T-helper 1 cell treated with Interleukin-12 subunit alpha and Interleukin-12 subunit beta and Interleukin-4 antibody, amounts not matched to agents 30 μg/mL and 1 μg/mL, for 36 hours (primary cell): ENCODE results near the gene ACTL9.
"Not testable (repeated sequence)": the region's sequence is repeated elsewhere in the genome, so short reads cannot be mapped to it uniquely, and the experiment has no call there.

ENCODE experiments used
- H3K27ac Mint-ChIP-seq: one replicate; pipeline ENCODE4 v1.8.0; 2021; ENCODE audit warnings: mild to moderate bottlenecking, mixed read lengths
- H3K27me3 Mint-ChIP-seq: one replicate; pipeline ENCODE4 v1.8.0; 2021; ENCODE audit warnings: low read depth, mixed read lengths
- H3K36me3 Mint-ChIP-seq: one replicate; pipeline ENCODE4 v1.8.0; 2021; ENCODE audit warnings: low read depth, mixed read lengths
- H3K4me1 Mint-ChIP-seq: one replicate; pipeline ENCODE4 v1.8.0; 2021; ENCODE audit warnings: low read depth, mixed read lengths
- H3K4me3 Mint-ChIP-seq: one replicate; pipeline ENCODE4 v1.8.0; 2021; ENCODE audit warnings: mild to moderate bottlenecking, moderate library complexity, mixed read lengths
- H3K9me3 Mint-ChIP-seq: one replicate; pipeline ENCODE4 v1.8.0; 2021; ENCODE audit warnings: mixed read lengths

Gene ACTL9, protein sequence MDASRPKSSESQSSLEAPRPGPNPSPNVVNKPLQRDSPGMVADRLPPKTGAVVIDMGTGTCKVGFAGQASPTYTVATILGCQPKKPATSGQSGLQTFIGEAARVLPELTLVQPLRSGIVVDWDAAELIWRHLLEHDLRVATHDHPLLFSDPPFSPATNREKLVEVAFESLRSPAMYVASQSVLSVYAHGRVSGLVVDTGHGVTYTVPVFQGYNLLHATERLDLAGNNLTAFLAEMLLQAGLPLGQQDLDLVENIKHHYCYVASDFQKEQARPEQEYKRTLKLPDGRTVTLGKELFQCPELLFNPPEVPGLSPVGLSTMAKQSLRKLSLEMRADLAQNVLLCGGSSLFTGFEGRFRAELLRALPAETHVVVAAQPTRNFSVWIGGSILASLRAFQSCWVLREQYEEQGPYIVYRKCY

DNA sequence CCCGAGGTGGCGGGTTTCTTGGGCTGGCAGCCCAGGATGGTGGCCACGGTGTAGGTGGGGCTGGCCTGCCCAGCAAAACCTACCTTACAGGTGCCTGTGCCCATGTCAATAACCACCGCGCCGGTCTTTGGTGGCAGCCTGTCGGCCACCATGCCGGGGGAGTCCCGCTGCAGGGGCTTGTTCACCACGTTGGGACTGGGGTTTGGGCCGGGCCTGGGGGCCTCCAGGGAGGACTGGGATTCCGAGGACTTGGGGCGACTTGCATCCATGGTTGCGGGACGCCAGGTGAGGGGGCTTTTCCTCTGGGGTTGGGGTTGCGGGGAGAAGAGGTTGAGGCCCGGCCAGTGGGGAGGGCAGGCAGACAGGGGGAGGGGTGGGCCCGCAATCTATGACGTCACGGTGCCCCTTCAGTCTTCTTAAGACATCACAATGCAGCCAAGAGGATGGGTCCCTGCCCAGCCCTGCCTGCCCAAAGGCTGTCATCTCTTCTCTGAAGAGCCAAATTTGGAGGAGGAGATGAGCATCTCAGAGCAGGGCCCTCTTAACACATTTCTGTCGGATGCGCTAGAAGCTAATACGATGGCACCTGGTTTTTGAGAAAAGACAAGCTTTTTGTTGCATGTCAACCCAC, at the start of gene ACTL9:
Gene ACTL9, minus strand, starts transcription at position 363 of the 631 bp plus-strand sequence. Its CDS starts 94 bp downstream, at position 269.
- no peaks in the 10 kb centered on the region for H3K36me3 Mint-ChIP-seq
- peaks cover 9% of the 10 kb centered on the region for H3K27me3 Mint-ChIP-seq
- H3K4me3 Mint-ChIP-seq = no peak within 1 kb of the TSS
- no peak within 1 kb of the TSS for H3K27ac Mint-ChIP-seq
- H3K4me1 Mint-ChIP-seq = peaks cover 45% of the 10 kb centered on the region
- no peaks in the 10 kb centered on the region for H3K9me3 Mint-ChIP-seq

DNA sequence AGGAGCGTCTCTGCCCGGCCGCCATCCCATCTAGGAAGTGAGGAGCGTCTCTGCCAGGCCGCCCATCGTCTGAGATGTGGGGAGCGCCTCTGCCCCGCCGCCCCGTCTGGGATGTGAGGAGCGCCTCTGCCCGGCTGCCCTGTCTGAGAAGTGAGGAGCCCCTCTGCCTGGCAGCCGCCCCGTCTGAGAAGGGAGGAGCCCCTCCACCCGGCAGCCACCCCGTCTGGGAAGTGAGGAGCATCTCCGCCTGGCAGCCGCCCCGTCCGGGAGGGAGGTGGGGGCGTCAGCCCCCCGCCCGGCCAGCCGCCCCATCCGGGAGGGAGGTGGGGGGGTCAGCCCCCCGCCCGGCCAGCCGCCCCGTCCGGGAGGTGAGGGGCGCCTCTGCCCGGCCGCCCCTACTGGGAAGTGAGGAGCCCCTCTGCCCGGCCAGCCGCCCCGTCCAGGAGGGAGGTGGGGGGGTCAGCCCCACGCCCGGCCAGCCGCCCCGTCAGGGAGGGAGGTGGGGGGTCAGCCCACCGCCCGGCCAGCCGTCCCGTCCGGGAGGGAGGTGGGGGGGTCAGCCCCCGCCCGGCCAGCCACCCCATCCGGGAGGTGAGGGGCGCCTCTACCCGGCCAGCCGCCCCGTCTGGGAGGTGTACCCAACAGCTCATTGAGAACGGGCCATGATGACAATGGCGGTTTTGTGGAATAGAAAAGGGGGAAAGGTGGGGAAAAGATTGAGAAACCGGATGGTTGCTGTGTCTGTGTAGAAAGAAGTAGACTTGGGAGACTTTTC, 40.9 kb upstream of the ACTL9 start:
- H3K27me3 Mint-ChIP-seq, H3K27ac Mint-ChIP-seq, H3K9me3 Mint-ChIP-seq, H3K4me1 Mint-ChIP-seq, H3K36me3 Mint-ChIP-seq, H3K4me3 Mint-ChIP-seq: not testable (repeated sequence)

DNA sequence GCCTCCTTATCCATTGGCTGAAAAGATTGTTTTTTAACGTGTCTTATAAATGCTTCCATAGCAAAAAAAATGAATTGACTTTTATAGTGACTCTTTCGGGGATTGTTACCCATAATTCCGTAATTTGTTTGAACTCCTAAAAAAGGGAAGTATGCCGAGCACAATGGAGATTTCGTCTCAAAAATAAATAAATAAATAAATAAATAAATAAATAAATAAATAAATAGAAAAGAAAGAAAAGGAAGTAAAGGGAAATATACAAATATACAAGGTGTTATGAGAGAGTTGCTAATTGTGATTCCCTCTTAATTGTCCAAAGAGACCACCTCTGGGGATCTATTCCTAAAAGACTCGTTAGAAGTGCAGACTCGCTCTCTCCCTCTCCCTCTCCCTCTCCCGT, 39.8 kb upstream of the ACTL9 start:
- no peaks in the 10 kb centered on the region for H3K36me3 Mint-ChIP-seq
- H3K27ac Mint-ChIP-seq = no peak overlapping the region
- no peaks in the 10 kb centered on the region for H3K9me3 Mint-ChIP-seq
- H3K4me1 Mint-ChIP-seq = no peaks in the 10 kb centered on the region
- H3K27me3 Mint-ChIP-seq = no peaks in the 10 kb centered on the region
- no peak overlapping the region for H3K4me3 Mint-ChIP-seq

DNA sequence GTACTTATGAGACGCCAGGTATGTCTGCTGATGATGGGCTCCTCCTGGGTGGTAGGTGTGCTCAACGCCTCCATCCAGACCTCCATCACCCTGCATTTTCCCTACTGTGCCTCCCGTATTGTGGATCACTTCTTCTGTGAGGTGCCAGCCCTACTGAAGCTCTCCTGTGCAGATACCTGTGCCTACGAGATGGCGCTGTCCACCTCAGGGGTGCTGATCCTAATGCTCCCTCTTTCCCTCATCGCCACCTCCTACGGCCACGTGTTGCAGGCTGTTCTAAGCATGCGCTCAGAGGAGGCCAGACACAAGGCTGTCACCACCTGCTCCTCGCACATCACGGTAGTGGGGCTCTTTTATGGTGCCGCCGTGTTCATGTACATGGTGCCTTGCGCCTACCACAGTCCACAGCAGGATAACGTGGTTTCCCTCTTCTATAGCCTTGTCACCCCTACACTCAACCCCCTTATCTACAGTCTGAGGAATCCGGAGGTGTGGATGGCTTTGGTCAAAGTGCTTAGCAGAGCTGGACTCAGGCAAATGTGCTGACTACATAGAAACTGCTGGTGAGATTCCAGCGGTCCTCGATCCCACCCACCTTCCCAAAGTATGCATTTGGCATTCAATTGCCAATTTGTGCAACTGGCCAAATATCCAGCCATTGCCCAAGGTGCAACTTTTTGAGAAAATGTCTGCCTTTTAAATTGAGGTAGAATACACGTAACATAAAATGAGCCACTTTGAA, 33.0 kb upstream of the ACTL9 start:
- no peaks in the 10 kb centered on the region for H3K27me3 Mint-ChIP-seq
- peaks cover 12% of the 10 kb centered on the region for H3K9me3 Mint-ChIP-seq
- H3K4me1 Mint-ChIP-seq = no peaks in the 10 kb centered on the region
- no peaks in the 10 kb centered on the region for H3K36me3 Mint-ChIP-seq
- H3K27ac Mint-ChIP-seq = no peak overlapping the region
- no peak overlapping the region for H3K4me3 Mint-ChIP-seq

DNA sequence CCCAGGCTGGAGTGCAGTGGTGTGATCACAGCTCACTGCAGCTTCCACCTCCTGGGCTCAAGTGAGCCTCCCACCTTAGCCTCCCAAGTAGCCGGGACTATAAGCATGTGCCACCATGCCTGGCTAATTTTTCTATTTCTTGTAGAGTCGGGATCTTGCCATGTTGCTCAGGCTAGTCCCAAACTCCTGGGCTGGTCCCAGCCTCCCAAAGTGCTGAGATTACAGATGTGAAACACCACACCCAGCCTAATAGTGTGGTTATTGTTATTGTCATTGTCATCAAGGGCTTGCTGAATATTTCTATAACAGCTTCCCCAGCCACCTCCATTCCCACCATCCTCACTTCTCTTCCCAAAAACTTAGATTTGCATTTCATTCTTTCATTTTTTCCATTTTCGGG, 25.7 kb upstream of the ACTL9 start:
- Mint-ChIP-seq H3K4me3 (no peak overlapping the region), H3K9me3 (peaks cover 9% of the 10 kb centered on the region), H3K4me1 (no peaks in the 10 kb centered on the region), H3K36me3 (no peaks in the 10 kb centered on the region), H3K27me3 (peaks cover 11% of the 10 kb centered on the region), H3K27ac (no peak overlapping the region)

DNA sequence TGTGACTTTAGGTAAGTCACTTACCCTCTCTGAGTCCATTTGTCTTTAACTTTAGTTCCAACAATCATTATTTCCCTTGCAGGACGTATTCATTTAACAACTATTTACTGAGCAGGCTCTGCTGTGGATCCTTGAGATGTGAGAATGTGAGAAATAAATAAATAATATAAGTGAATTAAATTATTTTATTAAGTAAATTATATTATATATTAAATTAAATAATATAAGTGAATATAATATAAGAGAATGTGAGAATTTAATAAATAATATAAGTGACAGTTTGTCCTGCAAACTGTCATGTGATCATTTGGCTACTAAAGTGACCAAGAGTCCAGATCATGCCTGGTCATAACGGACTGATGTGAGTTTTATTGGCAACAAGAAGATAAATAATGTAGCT, 23.4 kb upstream of the ACTL9 start:
- no peaks in the 10 kb centered on the region for H3K4me1 Mint-ChIP-seq

DNA sequence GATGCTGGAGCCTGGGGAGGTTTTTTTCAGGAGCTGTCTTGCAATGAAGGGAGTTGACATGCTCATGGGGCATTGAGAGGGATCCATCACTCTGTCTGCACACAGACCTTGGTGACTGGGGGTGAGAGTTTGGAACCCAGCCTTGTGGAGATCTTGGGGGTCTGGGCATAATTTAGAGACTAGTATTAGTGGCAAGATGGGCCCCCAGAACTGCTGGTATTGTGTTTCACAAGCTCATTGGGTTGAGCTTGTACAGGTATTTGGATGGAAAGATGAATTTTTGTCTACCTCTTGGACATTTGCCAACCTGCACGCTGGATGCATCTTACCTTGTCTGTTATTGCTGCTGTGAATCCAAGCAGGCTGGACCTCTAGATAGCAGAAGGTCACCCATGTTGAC, 22.7 kb upstream of the ACTL9 start, which contains the start of gene OR2Z1:
Gene OR2Z1, plus strand, starts transcription at position 301 of the 400 bp plus-strand sequence. CDS start 9,395 bp downstream, outside the sequence.
- Mint-ChIP-seq H3K36me3 (no peaks in the 10 kb centered on the region), H3K4me1 (no peaks in the 10 kb centered on the region)

More for the DNA sequence above, 23.4 kb upstream of the ACTL9 start:
- Mint-ChIP-seq H3K27me3 (peaks cover 11% of the 10 kb centered on the region), H3K4me3 (no peak overlapping the region), H3K9me3 (peaks cover 13% of the 10 kb centered on the region), H3K36me3 (no peaks in the 10 kb centered on the region), H3K27ac (no peak overlapping the region)

DNA sequence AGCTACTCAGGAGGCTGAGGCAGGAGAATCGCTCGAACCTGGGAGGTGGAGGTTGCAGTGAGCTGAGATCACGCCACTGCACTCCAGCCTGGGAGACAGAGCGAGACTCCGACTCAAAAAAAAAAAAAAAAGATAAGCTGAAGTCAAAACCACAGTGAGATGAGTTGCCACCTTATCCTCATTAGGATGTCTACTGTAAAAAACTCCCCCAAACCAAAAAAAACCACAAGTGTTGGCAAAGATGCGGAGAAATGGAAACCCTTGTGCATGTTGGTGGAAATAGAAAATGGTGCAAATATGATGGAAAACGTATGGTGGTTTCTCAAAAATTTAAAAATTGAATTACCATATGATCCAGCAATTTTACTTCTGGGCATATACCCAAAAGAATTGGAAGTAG, 11.7 kb upstream of the ACTL9 start:
- H3K4me1 Mint-ChIP-seq = peaks cover 10% of the 10 kb centered on the region

More for the DNA sequence above, 22.7 kb upstream of the ACTL9 start, which contains the start of gene OR2Z1:
- peaks cover 13% of the 10 kb centered on the region for H3K9me3 Mint-ChIP-seq
- no peak within 1 kb of the TSS for H3K27ac Mint-ChIP-seq
- H3K4me3 Mint-ChIP-seq = no peak within 1 kb of the TSS
- H3K27me3 Mint-ChIP-seq = peaks cover 11% of the 10 kb centered on the region

DNA sequence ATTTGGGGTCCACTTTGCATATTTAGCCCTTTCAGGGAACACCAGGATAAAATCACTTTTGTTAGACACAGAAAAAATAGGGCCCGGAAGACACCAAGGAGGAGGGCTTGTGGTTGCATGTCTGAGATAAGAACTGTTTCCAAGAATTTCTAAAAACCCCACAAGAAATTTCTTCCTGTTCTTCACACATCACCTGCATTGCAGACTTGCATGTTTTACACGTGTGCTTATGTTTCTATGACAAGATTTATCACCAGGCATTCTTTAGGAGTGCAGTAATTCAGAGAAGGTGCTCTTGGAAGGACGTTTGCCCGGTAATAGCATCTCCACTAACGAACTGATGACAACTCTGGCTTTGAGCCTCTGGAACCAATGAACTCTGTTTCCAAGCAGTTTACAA, 7.1 kb upstream of the ACTL9 start:
- Mint-ChIP-seq H3K9me3 (no peaks in the 10 kb centered on the region), H3K27me3 (peaks cover 3% of the 10 kb centered on the region), H3K27ac (peak overlapping the region; percentile 70), H3K4me3 (peak overlapping the region; percentile 22), H3K36me3 (no peaks in the 10 kb centered on the region), H3K4me1 (peaks cover 42% of the 10 kb centered on the region)

More for the DNA sequence above, 11.7 kb upstream of the ACTL9 start:
- not testable (repeated sequence) for H3K27ac Mint-ChIP-seq, H3K36me3 Mint-ChIP-seq, H3K4me3 Mint-ChIP-seq
- Mint-ChIP-seq H3K9me3 (peaks cover 22% of the 10 kb centered on the region), H3K27me3 (peaks cover 21% of the 10 kb centered on the region)

DNA sequence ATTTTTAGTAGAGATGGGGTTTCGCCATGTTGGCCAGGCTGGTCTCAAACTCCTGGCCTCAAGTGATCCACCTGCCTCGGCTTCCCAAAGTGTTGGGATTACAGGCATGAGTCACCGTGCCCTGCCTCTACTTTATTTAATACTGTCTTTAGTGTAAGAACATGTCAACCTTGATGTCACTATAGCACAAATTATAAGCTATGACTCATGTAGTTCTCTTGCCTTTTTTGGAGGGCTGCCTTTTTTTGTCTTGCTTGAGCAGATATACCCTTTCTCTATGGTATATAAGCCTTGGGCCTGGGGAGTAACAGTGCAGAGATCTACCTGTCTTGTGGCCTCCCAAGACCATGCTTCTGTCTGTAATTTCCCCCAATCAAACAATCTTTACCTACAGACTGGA, 6.7 kb upstream of the ACTL9 start:
- H3K4me1 Mint-ChIP-seq = peaks cover 45% of the 10 kb centered on the region
- H3K27me3 Mint-ChIP-seq, H3K9me3 Mint-ChIP-seq, H3K36me3 Mint-ChIP-seq: not testable (repeated sequence)
- peak overlapping the region; percentile 70 for H3K27ac Mint-ChIP-seq
- peak overlapping the region; percentile 13 for H3K4me3 Mint-ChIP-seq

DNA sequence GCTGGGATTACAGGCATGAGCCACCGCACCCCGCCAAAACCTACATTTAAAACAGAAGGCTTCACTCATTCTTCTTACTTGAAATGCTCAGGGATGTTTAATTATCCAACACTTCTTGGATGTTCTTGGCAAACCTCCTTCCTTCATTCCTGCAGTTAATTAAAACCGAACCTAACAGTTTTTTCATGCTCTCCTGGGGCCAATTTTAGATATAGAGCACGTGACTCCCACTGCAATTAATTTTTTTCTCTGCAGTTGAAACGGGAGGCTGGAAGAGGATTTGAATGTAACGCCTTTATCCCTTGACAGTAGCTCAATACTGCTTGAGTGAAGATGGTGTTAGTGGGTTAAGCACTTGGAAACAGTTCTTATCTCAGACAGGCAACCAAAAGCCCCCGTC, 4.6 kb upstream of the ACTL9 start:
- no peak overlapping the region for H3K27ac Mint-ChIP-seq
- no peak overlapping the region for H3K4me3 Mint-ChIP-seq
- no peaks in the 10 kb centered on the region for H3K9me3 Mint-ChIP-seq
- peaks cover 46% of the 10 kb centered on the region for H3K4me1 Mint-ChIP-seq
- H3K27me3 Mint-ChIP-seq = peaks cover 11% of the 10 kb centered on the region
- no peaks in the 10 kb centered on the region for H3K36me3 Mint-ChIP-seq

DNA sequence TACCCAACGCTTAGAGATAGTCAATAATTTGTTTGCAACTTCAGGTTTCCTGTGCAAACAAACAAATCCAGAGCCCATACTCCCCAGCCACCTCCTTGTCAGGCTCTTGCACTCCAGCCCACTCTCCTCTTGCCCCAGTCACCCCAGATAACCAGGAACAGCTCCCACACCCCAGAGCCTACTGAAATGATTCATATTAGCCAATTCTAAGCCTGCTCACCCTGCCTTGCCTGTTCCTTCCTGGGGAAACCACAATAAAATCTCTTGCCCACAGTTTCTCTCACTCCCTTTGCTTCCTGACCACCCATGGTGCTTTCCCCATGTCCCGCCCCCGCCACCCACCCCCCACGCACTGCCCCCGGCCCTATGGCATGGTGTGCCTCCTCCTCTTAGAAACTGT, 3.8 kb upstream of the ACTL9 start:
- peak overlapping the region; percentile 67 for H3K4me3 Mint-ChIP-seq
- peaks cover 46% of the 10 kb centered on the region for H3K4me1 Mint-ChIP-seq
- H3K27ac Mint-ChIP-seq = peak overlapping the region; percentile 50
- no peaks in the 10 kb centered on the region for H3K36me3 Mint-ChIP-seq
- H3K9me3 Mint-ChIP-seq = no peaks in the 10 kb centered on the region
- H3K27me3 Mint-ChIP-seq = peaks cover 9% of the 10 kb centered on the region

DNA sequence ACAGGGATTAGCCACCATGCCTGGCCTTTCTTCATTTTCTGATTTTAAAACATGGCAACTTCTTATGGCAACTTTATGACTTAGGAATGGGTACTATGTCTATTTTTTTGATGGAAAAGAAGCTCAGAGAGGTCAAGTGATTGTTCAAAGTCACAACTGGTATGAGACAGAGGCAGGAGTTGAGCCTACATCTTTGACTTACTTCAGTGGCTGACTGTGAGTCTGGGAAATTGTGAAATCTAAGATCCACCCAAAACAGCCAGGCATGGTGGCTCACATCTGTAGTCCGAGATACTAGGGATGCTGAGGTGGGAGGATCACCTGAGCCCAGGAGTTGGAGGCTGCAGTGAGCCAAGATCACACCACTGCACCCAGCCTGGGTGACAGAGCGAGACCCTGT, 2.4 kb upstream of the ACTL9 start:
- Mint-ChIP-seq H3K4me1 (peaks cover 49% of the 10 kb centered on the region), H3K27me3 (peaks cover 9% of the 10 kb centered on the region), H3K36me3 (no peaks in the 10 kb centered on the region), H3K4me3 (no peak overlapping the region), H3K9me3 (no peaks in the 10 kb centered on the region), H3K27ac (no peak overlapping the region)

DNA sequence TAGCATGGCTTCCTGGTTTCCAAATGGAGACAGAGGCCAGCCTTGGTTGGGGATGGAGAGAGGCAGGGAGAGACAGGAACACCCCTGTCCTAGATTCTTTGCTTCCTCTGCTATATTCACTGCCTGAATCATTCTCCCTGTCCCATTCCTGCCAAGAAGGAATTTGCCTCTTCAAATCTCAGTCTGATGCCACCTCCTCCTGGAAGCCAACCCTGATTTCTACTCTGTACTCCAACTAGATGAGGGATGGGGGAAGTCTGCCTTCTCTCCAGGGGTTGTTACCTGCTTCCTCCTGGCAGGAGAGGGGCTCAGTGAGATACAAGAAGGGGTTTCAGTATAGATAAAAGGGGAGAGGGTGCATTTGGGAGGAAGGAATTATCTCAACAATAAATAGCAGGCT, 1.3 kb upstream of the ACTL9 start:
- Mint-ChIP-seq H3K27ac (peak overlapping the region; percentile 5), H3K4me1 (peaks cover 43% of the 10 kb centered on the region), H3K4me3 (no peak overlapping the region), H3K36me3 (no peaks in the 10 kb centered on the region), H3K9me3 (no peaks in the 10 kb centered on the region), H3K27me3 (peaks cover 9% of the 10 kb centered on the region)
